Renal cortical epithelial cell (primary cell): ENCODE results near the gene ATG4D. TPM values are rescaled to one million over a fixed set of nuclear protein-coding genes. Genes with fewer than 3 reads are reported as not detected.

Experiments
- DNase-seq: peaks from one replicate; pipeline ENCODE4 v3.0.0-alpha.2; 2011; ENCODE audit warnings: low read depth
- total RNA-seq: library from RNA; depleted of rRNA; stranded (reverse); fragments of >200 nt; gene quantifications from 2 replicates; pipeline ENCODE4 v1.2.3, GENCODE V29; 2014

Gene ATG4D
- total RNA-seq, 1 donor from 2014 or later = 16.3 TPM

GRCh38 chr19:10580979-10581631 lies 37.4 kb downstream of the ATG4D start:
- DNase-seq = peak; percentile 83

DNA sequence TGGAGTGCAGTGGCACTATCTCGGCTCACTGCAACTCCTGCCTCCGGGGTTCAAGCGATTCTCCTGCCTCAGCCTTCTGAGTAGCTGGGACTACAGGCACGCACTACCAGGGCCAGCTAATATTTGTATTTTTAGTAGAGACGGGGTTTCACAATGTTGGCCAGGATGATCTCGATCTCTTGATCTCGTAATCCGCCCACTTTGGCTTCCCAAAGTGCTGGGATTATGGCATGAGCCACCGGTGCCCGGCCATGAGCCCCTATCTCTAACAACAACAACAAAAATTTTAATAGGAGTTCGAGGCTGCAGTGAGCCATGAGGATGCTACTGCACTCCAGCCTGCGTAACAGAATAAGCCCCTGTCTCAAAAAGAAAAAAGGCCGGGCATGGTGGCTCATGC lies 38.4 kb downstream of the ATG4D start:
- no peak for DNase-seq

- no peak for DNase-seq
Observed at GRCh38 chr19:10583036-10583776, 39.5 kb downstream of the ATG4D start.

GRCh38 chr19:10586396-10586795 lies 42.7 kb downstream of the ATG4D start:
- DNase-seq = no peak

DNA sequence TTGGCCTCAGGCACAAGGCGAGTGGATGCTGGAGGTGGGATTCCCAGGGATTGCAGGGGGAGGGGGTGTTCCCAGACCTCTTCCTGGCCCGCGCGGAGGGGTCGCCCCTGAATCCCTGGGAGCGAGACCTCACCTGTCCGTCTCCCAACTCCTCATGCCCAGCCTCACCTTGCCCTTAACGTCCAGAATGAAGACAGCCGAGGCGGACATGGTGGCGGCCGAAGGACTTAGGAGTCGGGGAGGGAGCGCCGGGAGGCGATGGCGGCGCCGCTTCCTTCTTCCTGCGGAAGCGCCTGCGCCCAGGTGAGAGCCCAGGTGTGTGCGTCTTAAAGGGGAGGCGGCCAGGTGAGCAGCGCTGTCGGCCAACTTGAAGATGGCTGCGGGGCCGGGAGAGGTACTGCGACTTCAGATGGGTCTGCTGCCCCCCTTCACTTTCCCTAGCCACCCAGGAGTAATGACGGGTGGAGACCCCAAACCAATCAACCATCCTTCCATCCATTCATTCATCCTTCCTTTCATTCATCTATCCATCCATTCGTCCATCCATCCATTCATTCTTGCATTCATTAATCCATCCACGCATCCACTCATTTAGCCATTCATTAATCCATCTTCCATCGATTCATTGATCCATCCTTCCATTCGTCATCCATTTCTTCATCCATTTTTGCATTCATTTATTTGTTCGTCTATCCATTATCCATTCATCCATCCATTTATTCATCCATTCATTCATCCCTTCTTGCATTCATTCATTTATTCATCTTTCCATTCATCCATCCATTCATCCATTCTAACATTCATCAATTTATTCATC lies 43.5 kb downstream of the ATG4D start, which contains the start of gene AP1M2:
AP1M2 (minus strand) TSS at position 291 of the 817 bp plus-strand sequence; CDS start at position 210, 81 bp downstream.
- no peak for DNase-seq

DNA sequence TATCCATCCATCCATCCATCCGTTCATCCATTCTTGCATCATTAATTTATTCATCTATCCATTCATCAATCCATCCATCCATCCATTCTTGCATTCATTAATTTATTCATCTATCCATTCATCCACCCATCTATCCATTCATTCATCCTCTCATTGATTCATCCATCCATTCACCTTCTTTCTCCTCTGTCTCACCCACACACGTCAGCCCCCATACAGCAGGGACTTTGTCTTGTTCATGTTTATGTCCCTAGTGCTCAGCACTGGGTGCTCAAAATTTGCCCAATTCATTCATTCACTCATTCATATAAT lies 44.1 kb downstream of the ATG4D start:
- no peak for DNase-seq

DNA sequence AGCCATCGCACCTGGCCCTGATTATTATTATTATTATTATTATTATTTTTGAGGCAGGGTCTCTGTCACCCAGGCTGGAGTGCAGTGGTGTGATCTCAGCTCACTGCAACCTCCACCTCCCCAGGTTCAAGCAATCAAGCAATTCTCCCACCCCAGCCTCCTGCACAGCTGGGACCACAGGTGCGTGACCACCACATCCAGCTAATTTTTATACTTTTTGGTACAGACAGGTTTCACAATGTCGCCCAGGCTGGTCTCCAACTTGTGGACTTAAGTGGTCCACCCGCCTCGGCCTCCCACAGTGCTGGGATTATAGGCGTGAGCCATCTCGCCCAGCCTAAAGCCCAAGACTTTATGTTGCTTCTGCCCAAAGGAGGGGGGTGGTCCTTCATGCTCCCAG lies 49.4 kb downstream of the ATG4D start:
- DNase-seq = no peak

DNA sequence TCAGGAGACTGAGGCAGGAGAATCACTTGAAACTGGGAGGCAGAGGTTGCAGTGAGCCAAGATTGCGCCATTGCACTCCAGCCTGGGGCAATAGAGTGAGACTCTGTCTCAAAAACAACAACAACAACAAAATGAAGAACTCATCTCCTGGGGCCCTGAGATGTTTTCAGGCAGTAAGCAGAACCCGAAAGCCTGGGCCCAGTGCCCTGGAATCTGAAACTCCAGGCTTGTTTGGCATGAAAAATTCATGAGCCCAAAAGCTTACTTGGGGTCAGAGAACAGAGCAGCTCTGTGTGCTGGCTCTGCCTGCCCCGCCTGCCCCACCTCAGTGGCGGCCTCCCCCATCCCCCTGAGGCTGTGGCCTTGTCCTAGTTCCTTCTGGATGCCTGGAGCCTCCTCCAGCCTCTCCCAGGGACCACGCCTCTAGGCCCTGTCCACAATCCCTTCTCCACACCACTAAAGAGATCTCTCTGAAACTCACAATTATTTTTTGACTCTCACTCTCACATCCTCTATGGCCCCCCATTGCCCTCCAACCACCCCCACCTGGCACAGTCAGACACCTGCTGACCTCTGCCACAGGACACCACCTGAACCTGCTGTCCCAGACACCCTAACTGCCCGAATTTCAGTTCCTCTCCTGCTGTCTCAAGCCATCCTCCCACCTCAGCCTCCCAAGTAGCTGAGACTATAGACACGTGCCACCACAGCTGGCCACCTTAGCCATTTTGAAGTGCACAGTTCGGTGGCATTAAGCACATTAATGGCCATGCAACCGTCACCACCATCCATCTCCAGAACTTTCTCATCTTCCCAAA lies 50.3 kb downstream of the ATG4D start:
- DNase-seq = peak; percentile 55

- no peak for DNase-seq
Observed at GRCh38 chr19:10600149-10600548, 56.4 kb downstream of the ATG4D start.

DNA sequence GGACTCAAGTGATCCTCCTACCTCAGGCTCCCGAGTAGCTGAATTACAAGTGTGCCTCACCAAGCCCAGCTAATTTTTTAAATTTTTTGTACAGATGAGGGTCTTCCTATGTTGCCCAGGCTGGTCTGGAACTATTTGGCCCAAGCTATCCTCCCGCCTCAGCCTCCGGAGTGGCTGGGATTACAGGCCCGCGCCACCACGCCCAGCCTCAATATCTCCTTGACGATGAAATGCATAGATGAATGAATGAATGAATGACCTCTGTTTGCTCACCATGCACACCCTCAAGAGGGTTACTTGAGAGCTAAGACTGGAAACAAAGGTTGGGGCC lies 58.3 kb downstream of the ATG4D start:
- peak; percentile 23 for DNase-seq

DNA sequence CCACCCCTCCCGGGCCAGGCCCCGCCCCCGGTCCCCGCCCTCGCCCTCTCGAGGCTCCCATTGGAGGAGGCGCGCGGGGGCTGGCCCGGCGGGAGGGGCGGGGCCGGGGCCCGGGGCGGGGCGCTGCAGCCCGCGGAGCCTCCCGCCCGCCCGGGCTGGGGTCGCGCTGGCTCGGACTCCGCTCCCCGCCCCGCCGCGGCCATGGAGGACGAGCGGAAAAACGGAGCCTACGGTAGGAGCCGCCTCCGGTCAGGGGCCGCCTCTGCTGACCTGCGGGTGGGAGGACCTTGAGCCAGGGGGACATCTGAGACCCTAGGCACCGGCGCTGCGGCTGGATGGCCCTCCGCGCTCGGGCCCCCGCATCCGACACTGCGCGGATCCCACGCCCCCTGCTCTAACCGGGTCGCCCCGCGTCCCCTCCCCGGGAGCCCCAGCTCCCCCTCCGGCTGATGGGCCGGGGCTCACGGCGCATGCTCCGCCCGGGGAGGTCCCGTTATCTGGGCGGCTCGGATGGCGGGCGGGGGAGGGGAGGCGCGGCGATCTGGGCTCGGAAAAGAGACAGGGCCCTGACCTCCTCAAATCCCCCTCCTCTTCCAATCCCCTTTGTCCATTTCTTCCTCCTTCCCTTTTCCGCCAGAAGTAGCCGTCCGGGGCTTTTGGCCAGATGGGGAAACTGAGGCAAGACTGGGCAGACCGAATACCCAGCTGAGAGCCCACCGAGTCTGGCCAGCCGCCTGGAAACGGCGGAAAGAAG lies 58.8 kb downstream of the ATG4D start:
- no peak for DNase-seq

Other genes starting within 250 kb of the ATG4D start
- 0.17 and 0.70 TPM in 2 replicates for gene ZGLP1, start 234.1 kb upstream of the ATG4D start, total RNA-seq
- 22.2 and 47.1 TPM in 2 replicates for gene FDX2, start 227.9 kb upstream of the ATG4D start, total RNA-seq
- gene RAVER1, start 210.4 kb upstream of the ATG4D start, total RNA-seq = 8.0 and 33.1 TPM in 2 replicates
- gene ICAM3, start 204.3 kb upstream of the ATG4D start, total RNA-seq = 2.8 and 7.6 TPM in 2 replicates
- gene TYK2, start 163.3 kb upstream of the ATG4D start, total RNA-seq = 66.7 and 74.2 TPM in 2 replicates
- gene CDC37, start 140.4 kb upstream of the ATG4D start, total RNA-seq = 187 and 245 TPM in 2 replicates
- 1.0 and 8.7 TPM in 2 replicates for gene PDE4A, start 123.4 kb upstream of the ATG4D start, total RNA-seq
- 64.4 and 75.4 TPM in 2 replicates for gene KEAP1, start 40.5 kb upstream of the ATG4D start, total RNA-seq
- not detected in 2 replicates for gene S1PR5, start 26.5 kb upstream of the ATG4D start, total RNA-seq
- 5.2 and 14.5 TPM in 2 replicates for gene KRI1, start 22.1 kb downstream of the ATG4D start, total RNA-seq
- 3.5 and 6.1 TPM in 2 replicates for gene CDKN2D, start 25.1 kb downstream of the ATG4D start, total RNA-seq
- gene AP1M2, start 43.4 kb downstream of the ATG4D start, total RNA-seq = 2.0 and 70.5 TPM in 2 replicates
- gene SLC44A2, start 81.6 kb downstream of the ATG4D start, total RNA-seq = 46.0 and 48.5 TPM in 2 replicates
- 79.4 and 134 TPM in 2 replicates for gene ILF3, start 110.4 kb downstream of the ATG4D start, total RNA-seq
- 16.0 and 24.4 TPM in 2 replicates for gene QTRT1, start 157.5 kb downstream of the ATG4D start, total RNA-seq
- gene DNM2, start 174.2 kb downstream of the ATG4D start, total RNA-seq = 116 and 347 TPM in 2 replicates